ENCODE data around the gene MSTO1. TPM values are rescaled to one million over a fixed set of nuclear protein-coding genes. Genes with fewer than 3 reads are reported as not detected.
"Not testable (repeated sequence)": the region's sequence is repeated elsewhere in the genome, so short reads cannot be mapped to it uniquely, and the experiment has no call there.

MSTO1 gene
- total RNA-seq, 1 donor from 2014 or later, result 42.6 TPM

DNA sequence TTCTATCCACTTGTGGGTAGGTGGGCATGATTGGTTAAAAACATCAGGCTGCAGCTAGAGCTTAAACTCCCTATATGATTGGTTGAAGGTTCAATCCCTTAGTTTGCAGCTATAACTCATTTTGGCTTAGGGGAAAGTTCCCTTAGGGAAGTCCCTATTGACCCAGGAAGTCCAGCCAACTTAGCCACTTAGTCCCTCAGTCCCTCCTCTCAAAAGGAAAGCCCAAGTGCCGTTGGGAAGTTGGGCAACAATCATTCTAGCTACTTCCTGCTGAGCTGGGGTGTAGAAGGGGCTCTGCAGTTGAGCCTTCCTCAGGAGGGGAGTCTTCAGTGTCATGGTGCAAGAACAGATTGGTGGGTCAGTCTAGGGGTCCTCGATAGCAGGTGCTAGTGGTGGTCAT, 12.2 kb downstream of the MSTO1 start:
- Mint-ChIP-seq H3K4me3 (ENCODE audit: unreplicated experiment) (no peak overlapping the region), H3K9me3 (ENCODE audit: low read depth) (peaks cover 18% of the 10 kb centered on the region), H3K27me3 (ENCODE audit: low read depth) (peaks cover 7% of the 10 kb centered on the region), H3K27ac (ENCODE audit: unreplicated experiment) (no peak overlapping the region), H3K36me3 (ENCODE audit: low read depth) (peaks cover 7% of the 10 kb centered on the region), H3K4me1 (ENCODE audit: low read depth) (no peaks in the 10 kb centered on the region)
- DNase-seq (ENCODE audit: low spot score), result no peak
- TF ChIP-seq CTCF (IDR thresholded peaks at IDR 0.05), result no peak

- no peak for TF ChIP-seq CTCF (IDR thresholded peaks at IDR 0.05)
- Mint-ChIP-seq H3K36me3 (ENCODE audit: low read depth) (peaks cover 7% of the 10 kb centered on the region), H3K4me3 (ENCODE audit: unreplicated experiment) (no peak overlapping the region), H3K27me3 (ENCODE audit: low read depth) (peaks cover 7% of the 10 kb centered on the region), H3K9me3 (ENCODE audit: low read depth) (peaks cover 18% of the 10 kb centered on the region), H3K4me1 (ENCODE audit: low read depth) (no peaks in the 10 kb centered on the region), H3K27ac (ENCODE audit: unreplicated experiment) (no peak overlapping the region)
- DNase-seq (ENCODE audit: low spot score), result no peak
Observed at GRCh38 chr1:155623357-155623756, 13.3 kb downstream of the MSTO1 start.

- H3K4me1 Mint-ChIP-seq (ENCODE audit: low read depth); DNase-seq (ENCODE audit: low spot score); H3K4me3 Mint-ChIP-seq (ENCODE audit: unreplicated experiment); H3K27me3 Mint-ChIP-seq (ENCODE audit: low read depth); H3K27ac Mint-ChIP-seq (ENCODE audit: unreplicated experiment); H3K36me3 Mint-ChIP-seq (ENCODE audit: low read depth): not testable (repeated sequence)
- peaks cover 18% of the 10 kb centered on the region for H3K9me3 Mint-ChIP-seq (ENCODE audit: low read depth)
Observed at GRCh38 chr1:155626428-155626827, 16.4 kb downstream of the MSTO1 start.

DNA sequence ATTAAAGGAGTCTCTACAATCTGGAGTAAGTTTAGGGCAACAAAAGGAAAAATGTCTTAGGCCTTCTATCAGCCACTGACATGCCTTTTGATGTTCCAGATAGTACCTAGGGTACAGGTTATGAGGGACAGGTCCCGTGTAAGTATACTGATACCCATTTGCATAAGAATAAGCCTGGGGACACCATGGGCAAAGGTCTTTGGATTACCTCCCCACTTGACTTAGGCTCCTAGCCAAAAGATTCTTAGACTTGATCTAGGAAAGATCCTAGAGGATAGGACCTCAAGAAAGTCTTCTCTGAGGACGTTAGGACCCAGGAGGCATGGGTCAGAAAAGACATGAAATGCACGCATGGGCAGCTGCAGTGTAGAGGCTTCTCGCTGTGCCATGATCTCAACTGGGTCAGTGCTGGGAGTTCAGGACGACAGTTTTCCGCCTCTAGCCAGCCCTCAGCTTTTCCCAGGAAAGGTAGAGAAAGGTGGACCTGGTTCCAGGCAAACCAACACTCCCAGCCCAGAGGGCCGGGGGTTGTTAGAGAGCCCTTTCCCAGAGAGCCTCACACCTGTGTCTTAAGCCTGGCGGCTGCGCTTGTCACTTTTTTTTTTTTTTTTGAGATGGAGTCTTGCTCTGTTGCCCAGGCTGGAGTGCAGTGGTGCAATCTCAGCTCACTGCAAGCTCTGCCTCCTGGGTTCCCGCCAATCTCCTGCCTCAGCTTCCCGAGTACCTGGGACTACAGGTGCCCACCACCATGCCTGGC, 26.6 kb downstream of the MSTO1 start:
- Mint-ChIP-seq H3K27ac (ENCODE audit: unreplicated experiment) (no peak overlapping the region), H3K36me3 (ENCODE audit: low read depth) (no peaks in the 10 kb centered on the region), H3K4me3 (ENCODE audit: unreplicated experiment) (no peak overlapping the region), H3K9me3 (ENCODE audit: low read depth) (peaks cover 3% of the 10 kb centered on the region), H3K27me3 (ENCODE audit: low read depth) (no peaks in the 10 kb centered on the region), H3K4me1 (ENCODE audit: low read depth) (no peaks in the 10 kb centered on the region)
- no peak for TF ChIP-seq CTCF (IDR thresholded peaks at IDR 0.05)
- DNase-seq (ENCODE audit: low spot score), result no peak

DNA sequence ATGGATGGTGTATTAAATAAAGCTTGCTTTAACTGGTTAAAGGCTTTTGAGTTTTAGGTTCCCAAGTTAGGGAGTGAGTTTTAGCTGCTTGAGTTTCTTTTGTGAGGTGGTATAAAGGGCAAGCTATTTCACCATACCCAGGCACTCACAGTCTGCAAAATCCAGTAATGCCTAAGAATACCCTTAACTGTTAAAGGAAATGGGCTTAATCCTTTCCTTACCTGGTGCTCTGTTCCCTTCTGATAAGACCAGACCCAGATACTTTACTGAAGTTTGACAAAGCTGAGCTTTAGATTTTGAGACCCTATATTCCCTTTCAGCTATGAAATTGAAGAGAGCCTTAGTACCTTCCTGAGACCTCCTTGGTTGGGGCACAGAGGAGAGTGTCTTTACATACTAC, 30.3 kb downstream of the MSTO1 start:
- no peak for DNase-seq (ENCODE audit: low spot score)
- Mint-ChIP-seq H3K27ac (ENCODE audit: unreplicated experiment) (no peak overlapping the region), H3K36me3 (ENCODE audit: low read depth) (peaks cover 9% of the 10 kb centered on the region), H3K27me3 (ENCODE audit: low read depth) (no peaks in the 10 kb centered on the region), H3K4me1 (ENCODE audit: low read depth) (no peaks in the 10 kb centered on the region), H3K9me3 (ENCODE audit: low read depth) (peaks cover 24% of the 10 kb centered on the region), H3K4me3 (ENCODE audit: unreplicated experiment) (no peak overlapping the region)
- TF ChIP-seq CTCF (IDR thresholded peaks at IDR 0.05), result no peak

DNA sequence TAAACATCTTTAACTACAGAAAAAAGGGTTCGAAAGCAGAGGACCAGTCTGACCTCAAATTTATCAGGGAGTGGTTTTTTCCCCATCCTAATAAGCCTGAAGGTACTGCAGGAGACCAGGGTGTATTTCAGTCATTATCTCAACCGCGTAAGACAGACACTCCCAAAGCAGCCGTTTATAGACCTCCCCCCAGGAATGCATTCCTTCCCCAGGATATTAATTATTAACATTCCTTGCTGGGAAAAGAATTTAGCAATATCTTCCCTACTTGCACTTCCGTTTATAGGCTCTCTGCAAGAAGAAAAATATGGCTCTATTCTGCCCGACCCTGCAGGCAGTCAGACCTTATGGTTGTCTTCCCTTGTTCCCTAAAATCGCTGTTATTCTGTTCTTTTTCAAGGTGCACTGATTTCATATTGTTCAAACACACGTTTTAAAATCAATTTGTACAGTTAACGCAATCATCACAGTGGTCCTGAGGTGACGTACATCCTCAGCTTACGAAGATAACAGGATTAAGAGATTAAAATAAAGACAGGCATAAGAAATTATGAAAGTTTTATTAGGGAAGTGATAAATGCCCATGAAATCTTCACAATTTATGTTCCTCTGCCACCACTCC, 32.7 kb downstream of the MSTO1 start:
- not testable (repeated sequence) for DNase-seq (ENCODE audit: low spot score); H3K36me3 Mint-ChIP-seq (ENCODE audit: low read depth); H3K4me1 Mint-ChIP-seq (ENCODE audit: low read depth); H3K4me3 Mint-ChIP-seq (ENCODE audit: unreplicated experiment); H3K27me3 Mint-ChIP-seq (ENCODE audit: low read depth); H3K27ac Mint-ChIP-seq (ENCODE audit: unreplicated experiment)
- H3K9me3 Mint-ChIP-seq (ENCODE audit: low read depth), result peaks cover 24% of the 10 kb centered on the region

All from chondrocyte (in vitro differentiated cells).